Coronary artery (tissue), 2 donors: ENCODE measurements around the gene MDN1.

Source experiments
- DNase-seq: peaks from one replicate; pipeline ENCODE4 v3.0.0-alpha.2; 2017; ENCODE audit warnings: low spot score
- H3K27ac ChIP-seq, 2 donors: fragments of 200-600 bp; sonication (generic); one replicate each; pipeline ENCODE4 v1.5.1; 2016 to 2019
- H3K4me3 ChIP-seq: fragments of 200-600 bp; sonication (generic); 2 replicates; pipeline ENCODE4 v1.5.1; 2016; ENCODE audit warnings: mild to moderate bottlenecking, moderate library complexity
- CTCF ChIP-seq: fragments of 200-600 bp; sonication (generic); IDR thresholded peaks from one replicate; pipeline ENCODE4 v1.5.1; 2019; ENCODE audit warnings: antibody characterized with exemption

Gene MDN1

GRCh38 chr6:89843070-89843469 lies 23.5 kb upstream of the MDN1 start:
- Histone ChIP-seq H3K4me3 (no peak overlapping the region), H3K27ac (no peak overlapping the region)
- TF ChIP-seq CTCF = no peak
- no peak for DNase-seq

GRCh38 chr6:89842228-89842627 lies 22.6 kb upstream of the MDN1 start:
- Histone ChIP-seq H3K27ac (no peak overlapping the region), H3K4me3 (no peak overlapping the region)
- TF ChIP-seq CTCF = no peak
- no peak for DNase-seq

GRCh38 chr6:89840538-89840937 lies 20.9 kb upstream of the MDN1 start:
- no peak for DNase-seq
- Histone ChIP-seq H3K27ac (no peak overlapping the region), H3K4me3 (no peak overlapping the region)
- TF ChIP-seq CTCF = no peak

GRCh38 chr6:89836639-89837222 lies 17.1 kb upstream of the MDN1 start:
- Histone ChIP-seq H3K27ac (no peak overlapping the region), H3K4me3 (no peak overlapping the region)
- DNase-seq = peak; percentile 43
- TF ChIP-seq CTCF = no peak

GRCh38 chr6:89834884-89835792 lies 15.5 kb upstream of the MDN1 start:
- no peak overlapping the region for H3K27ac ChIP-seq
- no peak overlapping the region for H3K4me3 ChIP-seq
- no peak for TF ChIP-seq CTCF
- DNase-seq = peak; percentile 36

- TF ChIP-seq CTCF = no peak
- peak overlapping the region; percentile 92 for H3K4me3 ChIP-seq
- H3K27ac ChIP-seq = peak overlapping the region; percentile 71 to 91
- no peak for DNase-seq
Observed at GRCh38 chr6:89830170-89830809, 10.7 kb upstream of the MDN1 start.
